ENCODE results near the gene FAM20B.
"Not testable (repeated sequence)": the region's sequence is repeated elsewhere in the genome, so short reads cannot be mapped to it uniquely, and the experiment has no call there.

Gene FAM20B

GRCh38 chr1:179031284-179031683 lies 5.6 kb downstream of the FAM20B start:
- peaks cover 5% of the 10 kb centered on the region for H3K36me3 Mint-ChIP-seq
- no peaks in the 10 kb centered on the region for H3K27me3 Mint-ChIP-seq
- CTCF ChIA-PET: no interaction called here
- H3K9me3 Mint-ChIP-seq: no peaks in the 10 kb centered on the region
- no peak for DNase-seq
- peaks cover 84% of the 10 kb centered on the region for H3K4me1 Mint-ChIP-seq
- H3K27ac Mint-ChIP-seq: peak overlapping the region; percentile 39
- peak overlapping the region; percentile 35 for H3K4me3 Mint-ChIP-seq

- DNase-seq: no peak
- Mint-ChIP-seq H3K9me3 (no peaks in the 10 kb centered on the region), H3K36me3 (peaks cover 5% of the 10 kb centered on the region), H3K27ac (no peak overlapping the region), H3K4me3 (no peak overlapping the region), H3K4me1 (peaks cover 88% of the 10 kb centered on the region), H3K27me3 (no peaks in the 10 kb centered on the region)
- CTCF ChIA-PET: interaction anchor here (0.7 kb wide), 1 partner anchor 809 kb away, joined by 4 read pairs; no protein-coding TSS in a partner anchor
Measured at GRCh38 chr1:179031855-179032513, 6.3 kb downstream of the FAM20B start.

GRCh38 chr1:179034720-179035119 lies 9.0 kb downstream of the FAM20B start:
- H3K27ac Mint-ChIP-seq: peak overlapping the region; percentile 90

GRCh38 chr1:179036844-179037465 lies 11.3 kb downstream of the FAM20B start:
- peaks cover 5% of the 10 kb centered on the region for H3K36me3 Mint-ChIP-seq
- no peaks in the 10 kb centered on the region for H3K27me3 Mint-ChIP-seq
- no peaks in the 10 kb centered on the region for H3K9me3 Mint-ChIP-seq
- peak; percentile 48 for DNase-seq
- H3K27ac Mint-ChIP-seq: peak overlapping the region; percentile 43
- peaks cover 64% of the 10 kb centered on the region for H3K4me1 Mint-ChIP-seq
- no peak overlapping the region for H3K4me3 Mint-ChIP-seq
- CTCF ChIA-PET: no interaction called here

More at GRCh38 chr1:179034720-179035119, 9.0 kb downstream of the FAM20B start:
- no peak overlapping the region for H3K4me3 Mint-ChIP-seq
- CTCF ChIA-PET: no interaction called here
- H3K4me1 Mint-ChIP-seq: peaks cover 86% of the 10 kb centered on the region
- H3K9me3 Mint-ChIP-seq: no peaks in the 10 kb centered on the region
- DNase-seq: no peak
- peaks cover 5% of the 10 kb centered on the region for H3K36me3 Mint-ChIP-seq
- no peaks in the 10 kb centered on the region for H3K27me3 Mint-ChIP-seq

GRCh38 chr1:179038528-179039281 lies 13.0 kb downstream of the FAM20B start:
- Mint-ChIP-seq H3K9me3 (no peaks in the 10 kb centered on the region), H3K4me1 (peaks cover 53% of the 10 kb centered on the region), H3K27ac (peak overlapping the region; percentile 85), H3K27me3 (no peaks in the 10 kb centered on the region), H3K4me3 (no peak overlapping the region), H3K36me3 (peaks cover 7% of the 10 kb centered on the region)
- CTCF ChIA-PET: interaction anchor here (0.6 to 1.7 kb wide), 4 partner anchors 9 to 34 kb away, joined by 4 to 5 read pairs (median 4); no protein-coding TSS in a partner anchor
- DNase-seq: no peak

GRCh38 chr1:179039502-179040174 lies 13.9 kb downstream of the FAM20B start:
- H3K9me3 Mint-ChIP-seq, H3K27me3 Mint-ChIP-seq, H3K36me3 Mint-ChIP-seq, CTCF ChIA-PET, DNase-seq, H3K4me3 Mint-ChIP-seq: not testable (repeated sequence)
- peak overlapping the region; percentile 85 for H3K27ac Mint-ChIP-seq
- peaks cover 44% of the 10 kb centered on the region for H3K4me1 Mint-ChIP-seq

- H3K9me3 Mint-ChIP-seq, H3K27me3 Mint-ChIP-seq, DNase-seq, CTCF ChIA-PET, H3K27ac Mint-ChIP-seq, H3K36me3 Mint-ChIP-seq, H3K4me3 Mint-ChIP-seq: not testable (repeated sequence)
- H3K4me1 Mint-ChIP-seq: peaks cover 39% of the 10 kb centered on the region
Measured at GRCh38 chr1:179040175-179040551, 14.5 kb downstream of the FAM20B start.

- H3K27ac Mint-ChIP-seq: no peak overlapping the region
- H3K4me1 Mint-ChIP-seq: peaks cover 22% of the 10 kb centered on the region
- no peaks in the 10 kb centered on the region for H3K27me3 Mint-ChIP-seq
- H3K4me3 Mint-ChIP-seq: no peak overlapping the region
- no peak for DNase-seq
- H3K9me3 Mint-ChIP-seq: no peaks in the 10 kb centered on the region
- peaks cover 13% of the 10 kb centered on the region for H3K36me3 Mint-ChIP-seq
- CTCF ChIA-PET: interaction anchor here (1.1 to 1.5 kb wide), 3 partner anchors 9 to 39 kb away, joined by 3 to 6 read pairs (median 4); no protein-coding TSS in a partner anchor
Measured at GRCh38 chr1:179042087-179042486, 16.4 kb downstream of the FAM20B start.

GRCh38 chr1:179042700-179043099 lies 17.0 kb downstream of the FAM20B start:
- peaks cover 13% of the 10 kb centered on the region for H3K36me3 Mint-ChIP-seq
- no peaks in the 10 kb centered on the region for H3K27me3 Mint-ChIP-seq
- no peak for DNase-seq
- H3K27ac Mint-ChIP-seq: no peak overlapping the region
- no peaks in the 10 kb centered on the region for H3K9me3 Mint-ChIP-seq
- no peak overlapping the region for H3K4me3 Mint-ChIP-seq
- CTCF ChIA-PET: interaction anchor here (1.1 to 1.5 kb wide), 3 partner anchors 9 to 39 kb away, joined by 3 to 6 read pairs (median 4); no protein-coding TSS in a partner anchor
- peaks cover 16% of the 10 kb centered on the region for H3K4me1 Mint-ChIP-seq

- CTCF ChIA-PET: no interaction called here
- Mint-ChIP-seq H3K36me3 (peaks cover 13% of the 10 kb centered on the region), H3K27ac (no peak overlapping the region), H3K9me3 (no peaks in the 10 kb centered on the region), H3K27me3 (no peaks in the 10 kb centered on the region), H3K4me3 (no peak overlapping the region), H3K4me1 (peaks cover 12% of the 10 kb centered on the region)
- DNase-seq: no peak
Measured at GRCh38 chr1:179043266-179043665, 17.6 kb downstream of the FAM20B start.

GRCh38 chr1:179043907-179044306 lies 18.2 kb downstream of the FAM20B start:
- H3K4me3 Mint-ChIP-seq: no peak overlapping the region
- CTCF ChIA-PET: no interaction called here
- H3K9me3 Mint-ChIP-seq: no peaks in the 10 kb centered on the region
- H3K4me1 Mint-ChIP-seq: peaks cover 6% of the 10 kb centered on the region
- no peak overlapping the region for H3K27ac Mint-ChIP-seq
- H3K36me3 Mint-ChIP-seq: peaks cover 13% of the 10 kb centered on the region
- no peaks in the 10 kb centered on the region for H3K27me3 Mint-ChIP-seq
- no peak for DNase-seq

GRCh38 chr1:179046808-179047635 lies 21.3 kb downstream of the FAM20B start:
- H3K27ac Mint-ChIP-seq: no peak overlapping the region
- CTCF ChIA-PET: no interaction called here
- no peaks in the 10 kb centered on the region for H3K27me3 Mint-ChIP-seq
- H3K9me3 Mint-ChIP-seq: no peaks in the 10 kb centered on the region
- no peak overlapping the region for H3K4me3 Mint-ChIP-seq
- no peak for DNase-seq
- peaks cover 13% of the 10 kb centered on the region for H3K36me3 Mint-ChIP-seq
- H3K4me1 Mint-ChIP-seq: no peaks in the 10 kb centered on the region

GRCh38 chr1:179047636-179047997 lies 21.9 kb downstream of the FAM20B start:
- H3K27ac Mint-ChIP-seq: no peak overlapping the region
- DNase-seq: no peak
- H3K9me3 Mint-ChIP-seq: no peaks in the 10 kb centered on the region
- H3K4me1 Mint-ChIP-seq: no peaks in the 10 kb centered on the region
- no peaks in the 10 kb centered on the region for H3K27me3 Mint-ChIP-seq
- H3K4me3 Mint-ChIP-seq: no peak overlapping the region
- peaks cover 13% of the 10 kb centered on the region for H3K36me3 Mint-ChIP-seq
- CTCF ChIA-PET: interaction anchor here (0.7 kb wide), 1 partner anchor 767 kb away, joined by 3 read pairs; no protein-coding TSS in a partner anchor

All from activated naive CD4-positive, alpha-beta T cell treated with anti-CD3 and anti-CD28 coated beads, Interleukin-2, amount 10 ng/mL, durations not matched to agents 7 days and 5 days (primary cell).